OCI-LY7 (cell line): Measurements from ENCODE around the gene FAM229A. TPM values are rescaled to one million over a fixed set of nuclear protein-coding genes. Genes with fewer than 3 reads are reported as not detected.

Source experiments
- BruUV-seq: library from RNA; stranded (reverse); fragments of 400-500 nt; replicated peaks from 2 replicates; lab custom pipeline; 2021; lab: Mats Ljungman, UMichigan
- CTCF ChIA-PET: fragments of 300-600 bp; sonication (Branson Sonifier 250); formaldehyde crosslinking; loops from one replicate; lab custom pipeline; 2022; ENCODE audit warnings: antibody characterized with exemption; ENCODE audit not compliant: unreplicated experiment; lab: Charles Lee
- POLR2A ChIA-PET: fragments of 300-600 bp; sonication (Branson Sonifier 250); formaldehyde crosslinking; loops from one replicate; lab custom pipeline; 2022; ENCODE audit warnings: antibody characterized with exemption; lab: Charles Lee
- DNase-seq: peaks from one replicate; pipeline ENCODE4 v3.0.0-alpha.2; 2015; ENCODE audit warnings: low spot score
- H2AFZ ChIP-seq: fragments of 200-600 bp; sonication (generic), shearing (Covaris generic); 2 replicates; pipeline ENCODE4 v1.6.1; 2014; ENCODE audit warnings: mild to moderate bottlenecking, antibody characterized with exemption, low read length, moderate library complexity
- H3K27ac ChIP-seq: fragments of 200-600 bp; sonication (generic); 2 replicates; pipeline ENCODE4 v1.5.1; 2014; ENCODE audit warnings: mixed run types, low read depth, mild to moderate bottlenecking, moderate library complexity, low read length, inconsistent platforms; ENCODE audit not compliant: poor library complexity, severe bottlenecking
- H3K36me3 ChIP-seq: fragments of 200-600 bp; sonication (generic); 2 replicates; pipeline ENCODE4 v1.6.1; 2014; ENCODE audit warnings: mild to moderate bottlenecking, antibody characterized with exemption, low read length, moderate library complexity, mixed read lengths; ENCODE audit not compliant: insufficient read depth
- H3K4me1 ChIP-seq: fragments of 200-600 bp; sonication (generic); 2 replicates; pipeline ENCODE4 v1.5.1; 2014; ENCODE audit warnings: mild to moderate bottlenecking, low read length; ENCODE audit not compliant: insufficient read depth, poor library complexity, severe bottlenecking
- H3K4me2 ChIP-seq: fragments of 200-600 bp; sonication (generic); 2 replicates; pipeline ENCODE4 v1.6.1; 2014; ENCODE audit warnings: mild to moderate bottlenecking, low read length
- H3K4me3 ChIP-seq: fragments of 200-600 bp; sonication (generic); 2 replicates; pipeline ENCODE4 v1.5.1; 2014; ENCODE audit warnings: mild to moderate bottlenecking, low read depth, low read length; ENCODE audit not compliant: poor library complexity, severe bottlenecking
- H3K79me2 ChIP-seq: fragments of 200-600 bp; sonication (generic); 2 replicates; pipeline ENCODE4 v1.6.1; 2016; ENCODE audit warnings: low read depth, mild to moderate bottlenecking, low read length, moderate library complexity, mixed read lengths; ENCODE audit not compliant: insufficient read depth
- H3K9me2 ChIP-seq: fragments of 200-600 bp; sonication (generic); 2 replicates; pipeline ENCODE4 v1.6.1; 2016; ENCODE audit warnings: mild to moderate bottlenecking, low read length, mixed read lengths; ENCODE audit not compliant: insufficient read depth
- H3K9me3 ChIP-seq: fragments of 200-600 bp; sonication (generic); 2 replicates; pipeline ENCODE4 v1.6.1; 2014; ENCODE audit warnings: mild to moderate bottlenecking, mixed run types, low read length, mixed read lengths
- H4K20me1 ChIP-seq: fragments of 200-600 bp; sonication (generic); 2 replicates; pipeline ENCODE4 v1.6.1; 2014; ENCODE audit warnings: mild to moderate bottlenecking, antibody characterized with exemption, low read length, moderate library complexity, mixed read lengths; ENCODE audit not compliant: insufficient read depth
- CTCF ChIP-seq: fragments of 200-600 bp; sonication (generic); conservative IDR thresholded peaks from 2 replicates; pipeline ENCODE4 v1.5.1; 2014; ENCODE audit warnings: mild to moderate bottlenecking, antibody characterized with exemption, low read length, moderate library complexity, mixed read lengths
- EZH2phosphoT487 ChIP-seq: fragments of 200-600 bp; sonication (generic); IDR thresholded peaks from 2 replicates; pipeline ENCODE4 v1.6.1; 2018; ENCODE audit warnings: low read depth, borderline replicate concordance, mild to moderate bottlenecking, mixed run types, antibody characterized with exemption, low read length, moderate library complexity, mixed read lengths
- intact Hi-C: fragments of 100-400 bp; cut with micrococcal nuclease; formaldehyde crosslinking; loops from one replicate; pipeline ENCODE4 v1.10.0; 2022; ENCODE audit not compliant: unreplicated experiment
- total RNA-seq, 2 experiments: library from RNA; depleted of rRNA in 1 of 2; stranded (reverse); fragments of >200 nt in 1 of 2; shearing (Covaris generic) in 1 of 2; gene quantifications; 2 replicates each; pipeline ENCODE4 v1.2.3, GENCODE V29; 2014 to 2022

The FAM229A gene
- total RNA-seq, 2 experiments from 2014 or later, result 3.2 to 16.5 TPM

GRCh38 chr1:32316903-32317277, 45.4 kb downstream of the FAM229A start:
- POLR2A ChIA-PET, result interaction anchor here (0.6 to 2.1 kb wide), 14 partner anchors 11 to 74 kb away, joined by 3 to 6 read pairs (median 4); partner anchors contain the start of gene LCK
- Histone ChIP-seq H3K4me3 (peak overlapping the region; percentile 40), H3K4me2 (peak overlapping the region; percentile 62)

GRCh38 chr1:32311709-32312393, 50.4 kb downstream of the FAM229A start:
- no peak overlapping the region for H2AFZ ChIP-seq
- BruUV-seq, result no TSS peak
- H3K9me3 ChIP-seq, result no peaks in the 10 kb centered on the region
- POLR2A ChIA-PET, result interaction anchor here (0.8 to 1.2 kb wide), 3 partner anchors 9 to 39 kb away, joined by 3 read pairs; no protein-coding TSS in a partner anchor
- peaks cover 84% of the 10 kb centered on the region for H3K4me1 ChIP-seq
- no peak for TF ChIP-seq CTCF
- no peak for TF ChIP-seq EZH2phosphoT487
- no peaks in the 10 kb centered on the region for H3K9me2 ChIP-seq
- DNase-seq, result no peak
- H3K36me3 ChIP-seq, result peaks cover 67% of the 10 kb centered on the region
- intact Hi-C loops, result no loop called here
- CTCF ChIA-PET, result interaction anchor here (0.9 kb wide), 1 partner anchor 62 kb away, joined by 4 read pairs; no protein-coding TSS in a partner anchor
- H3K27ac ChIP-seq, result peak overlapping the region; percentile 40
- H3K79me2 ChIP-seq, result peaks cover 84% of the 10 kb centered on the region
- peak overlapping the region; percentile 2; the same call in 1 of the 2 replicates for H3K4me2 ChIP-seq
- H3K4me3 ChIP-seq, result no peak overlapping the region
- peaks cover 7% of the 10 kb centered on the region for H4K20me1 ChIP-seq

More at GRCh38 chr1:32316903-32317277, 45.4 kb downstream of the FAM229A start:
- Histone ChIP-seq H3K4me1 (peaks cover 81% of the 10 kb centered on the region), H3K27ac (peak overlapping the region; percentile 86), H3K9me2 (no peaks in the 10 kb centered on the region), H4K20me1 (no peaks in the 10 kb centered on the region), H2AFZ (no peak overlapping the region; the same call in 1 of the 2 replicates), H3K36me3 (peaks cover 70% of the 10 kb centered on the region), H3K79me2 (peaks cover 77% of the 10 kb centered on the region), H3K9me3 (no peaks in the 10 kb centered on the region; the same call in 1 of the 2 replicates)
- DNase-seq, result peak; percentile 74
- CTCF ChIA-PET, result interaction anchor here (0.6 to 2.8 kb wide), 2 partner anchors 101 to 106 kb away, joined by 5 to 10 read pairs; no protein-coding TSS in a partner anchor
- no TSS peak for BruUV-seq
- no peak for TF ChIP-seq EZH2phosphoT487
- TF ChIP-seq CTCF, result no peak
- intact Hi-C loops, result loop anchor here (1.0 to 2.0 kb wide), 4 partner anchors 25 to 102 kb away; partner anchors contain the start of genes EIF3I, HDAC1 and TMEM234

Other genes with a start within 250 kb of the FAM229A start
- 42.0 and 47.5 TPM in 2 replicates for gene TXLNA, start 182.8 kb downstream of the FAM229A start, total RNA-seq (2014; rRNA removed; shearing (Covaris generic))
- 46.4 and 47.3 TPM in 2 replicates for gene TXLNA, start 182.8 kb downstream of the FAM229A start, total RNA-seq (2022)
- 28.3 and 32.8 TPM in 2 replicates for gene CCDC28B, start 161.9 kb downstream of the FAM229A start, total RNA-seq (2014; rRNA removed; shearing (Covaris generic))
- gene CCDC28B, start 161.9 kb downstream of the FAM229A start, total RNA-seq (2022), result 53.4 and 54.4 TPM in 2 replicates
- 12.1 and 14.5 TPM in 2 replicates for gene IQCC, start 156.8 kb downstream of the FAM229A start, total RNA-seq (2014; rRNA removed; shearing (Covaris generic))
- 8.0 and 8.4 TPM in 2 replicates for gene IQCC, start 156.8 kb downstream of the FAM229A start, total RNA-seq (2022)
- gene DCDC2B, start 153.4 kb downstream of the FAM229A start, total RNA-seq (2014; rRNA removed; shearing (Covaris generic)), result 0.06 and 0.15 TPM in 2 replicates
- 0.26 and 0.29 TPM in 2 replicates for gene DCDC2B, start 153.4 kb downstream of the FAM229A start, total RNA-seq (2022)
- 14.9 and 17.1 TPM in 2 replicates for gene TMEM234, start 140.1 kb downstream of the FAM229A start, total RNA-seq (2014; rRNA removed; shearing (Covaris generic))
- 17.5 and 24.5 TPM in 2 replicates for gene TMEM234, start 140.1 kb downstream of the FAM229A start, total RNA-seq (2022)
- 144 and 182 TPM in 2 replicates for gene EIF3I, start 140.1 kb downstream of the FAM229A start, total RNA-seq (2014; rRNA removed; shearing (Covaris generic))
- gene EIF3I, start 140.1 kb downstream of the FAM229A start, total RNA-seq (2022), result 193 and 207 TPM in 2 replicates
- gene FAM167B, start 115.3 kb downstream of the FAM229A start, total RNA-seq (2014; rRNA removed; shearing (Covaris generic)), result 1.1 and 1.6 TPM in 2 replicates
- 1.8 and 3.1 TPM in 2 replicates for gene FAM167B, start 115.3 kb downstream of the FAM229A start, total RNA-seq (2022)
- gene LCK, start 111.2 kb downstream of the FAM229A start, total RNA-seq (2014; rRNA removed; shearing (Covaris generic)), result 217 and 218 TPM in 2 replicates
- 135 and 146 TPM in 2 replicates for gene LCK, start 111.2 kb downstream of the FAM229A start, total RNA-seq (2022)
- gene HDAC1, start 70.4 kb downstream of the FAM229A start, total RNA-seq (2014; rRNA removed; shearing (Covaris generic)), result 259 and 270 TPM in 2 replicates
- 254 and 263 TPM in 2 replicates for gene HDAC1, start 70.4 kb downstream of the FAM229A start, total RNA-seq (2022)
- 120 and 130 TPM in 2 replicates for gene MARCKSL1, start 26.3 kb downstream of the FAM229A start, total RNA-seq (2014; rRNA removed; shearing (Covaris generic))
- gene MARCKSL1, start 26.3 kb downstream of the FAM229A start, total RNA-seq (2022), result 246 and 288 TPM in 2 replicates
- gene TSSK3, start 54 bp upstream of the FAM229A start, total RNA-seq (2014; rRNA removed; shearing (Covaris generic)), result 1.1 and 2.0 TPM in 2 replicates
- gene TSSK3, start 54 bp upstream of the FAM229A start, total RNA-seq (2022), result 7.8 and 10.1 TPM in 2 replicates
- gene BSDC1, start 32.0 kb upstream of the FAM229A start, total RNA-seq (2014; rRNA removed; shearing (Covaris generic)), result 21.8 and 29.6 TPM in 2 replicates
- 41.8 and 42.5 TPM in 2 replicates for gene BSDC1, start 32.0 kb upstream of the FAM229A start, total RNA-seq (2022)
- 0.03 TPM in 1 of 2 replicates, not detected in the other for gene ZBTB8B, start 102.6 kb upstream of the FAM229A start, total RNA-seq (2014; rRNA removed; shearing (Covaris generic))
- not detected in 2 replicates for gene ZBTB8B, start 102.6 kb upstream of the FAM229A start, total RNA-seq (2022)
- 0.54 and 1.5 TPM in 2 replicates for gene ZBTB8A, start 176.9 kb upstream of the FAM229A start, total RNA-seq (2014; rRNA removed; shearing (Covaris generic))
- gene ZBTB8A, start 176.9 kb upstream of the FAM229A start, total RNA-seq (2022), result 0.24 and 0.29 TPM in 2 replicates